SH-SY5Y (cell line): ENCODE results near the gene HK3.

Experiments
- GATA2 ChIP-seq: IDR thresholded peaks from 2 replicates; pipeline ENCODE4 v1.6.1; 2011; ENCODE audit warnings: mild to moderate bottlenecking, low read depth, low read length
- GATA3 ChIP-seq: IDR thresholded peaks from 2 replicates; pipeline ENCODE4 v1.6.1; 2011; ENCODE audit warnings: low read depth, mild to moderate bottlenecking, low read length, moderate library complexity

GRCh38 chr5:176929654-176930053 lies 30.5 kb upstream of the HK3 start:
- TF ChIP-seq GATA2 (no peak), GATA3 (peak; percentile 46; the same call in 1 of the 2 replicates)
